Activated CD8-positive, alpha-beta memory T cell treated with anti-CD3 and anti-CD28 coated beads, Interleukin-2, amount 50 U/mL, for 24 hours (primary cell): ENCODE data around the gene PRRX2.

Experiments used
- DNase-seq: peaks from one replicate; pipeline ENCODE4 v3.0.0-alpha.2; 2020; ENCODE audit errors: extremely low read depth

The PRRX2 gene

DNA sequence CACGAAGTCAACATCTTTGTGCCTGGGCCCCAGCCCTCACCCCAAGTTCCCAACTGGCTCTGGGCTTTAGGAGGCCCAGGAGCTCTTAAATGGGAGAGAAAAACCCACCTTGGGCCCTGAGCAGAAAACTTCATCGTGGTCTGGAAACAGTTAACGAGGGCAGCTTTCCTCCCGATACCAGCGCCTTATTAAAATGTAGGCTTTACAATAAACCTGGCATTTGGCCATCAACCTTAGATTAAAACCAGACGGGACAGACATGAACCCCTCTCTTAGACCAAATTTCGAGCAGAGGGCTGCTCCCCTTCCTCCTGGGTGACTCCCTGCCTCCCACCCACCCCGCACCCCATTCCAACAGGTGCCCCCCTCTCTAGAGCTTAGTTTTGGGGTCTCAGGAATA, 39.4 kb downstream of the PRRX2 start:
- no peak for DNase-seq

DNA sequence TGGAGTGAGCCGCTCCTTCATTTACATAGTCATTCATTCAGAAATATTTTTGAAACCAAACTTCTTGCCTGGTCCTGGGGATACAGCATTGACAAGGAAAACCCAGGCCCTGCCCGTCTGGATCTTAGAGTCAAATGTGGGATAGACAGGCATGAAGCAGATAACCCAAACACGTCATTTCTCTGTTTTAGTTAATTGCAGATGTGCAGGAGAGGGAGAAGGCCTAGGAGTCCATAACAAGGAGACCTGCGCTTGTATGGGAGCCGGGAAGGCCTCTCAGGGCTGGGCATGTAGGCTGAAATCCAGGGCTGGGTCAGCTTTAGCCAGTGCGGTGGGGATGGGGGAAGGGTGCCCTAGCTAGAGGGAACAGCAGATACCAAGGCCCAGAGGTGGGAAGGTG, 43.3 kb downstream of the PRRX2 start:
- DNase-seq: no peak

DNA sequence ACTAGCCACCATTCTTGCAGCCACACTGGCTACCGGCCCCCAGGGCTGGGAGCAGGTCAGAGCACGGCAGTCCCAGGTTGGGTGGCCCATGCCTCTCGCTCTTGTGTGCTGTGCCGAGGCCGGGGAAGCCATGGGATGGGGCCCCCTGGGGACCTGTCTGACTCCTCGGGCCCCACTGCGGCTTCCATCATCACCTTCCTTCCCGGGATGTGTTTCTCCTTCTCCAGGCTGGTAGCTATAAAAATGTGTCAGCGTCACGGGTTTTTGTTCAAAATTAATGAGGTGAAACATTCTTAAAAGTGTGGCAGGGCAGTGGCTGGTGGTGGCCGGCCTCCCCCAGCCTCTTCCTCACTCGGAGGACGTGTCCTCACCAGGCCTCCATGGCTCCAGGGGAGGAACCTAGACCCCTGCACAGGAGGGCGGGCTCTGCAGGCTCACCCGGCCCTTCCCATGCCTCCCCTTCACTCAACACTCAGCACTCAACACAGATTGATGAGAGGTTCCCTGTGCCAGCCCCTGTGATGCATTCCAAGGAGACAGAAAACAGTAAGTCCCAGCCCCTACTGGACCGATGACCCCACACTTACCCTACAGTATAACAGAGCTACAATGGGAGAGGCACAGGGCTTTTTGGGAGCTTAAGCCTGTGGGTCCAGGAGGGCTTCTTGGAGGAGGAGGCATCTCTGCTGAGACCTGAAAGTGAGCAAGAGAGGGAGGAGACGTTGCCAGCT, 44.2 kb downstream of the PRRX2 start:
- no peak for DNase-seq

DNA sequence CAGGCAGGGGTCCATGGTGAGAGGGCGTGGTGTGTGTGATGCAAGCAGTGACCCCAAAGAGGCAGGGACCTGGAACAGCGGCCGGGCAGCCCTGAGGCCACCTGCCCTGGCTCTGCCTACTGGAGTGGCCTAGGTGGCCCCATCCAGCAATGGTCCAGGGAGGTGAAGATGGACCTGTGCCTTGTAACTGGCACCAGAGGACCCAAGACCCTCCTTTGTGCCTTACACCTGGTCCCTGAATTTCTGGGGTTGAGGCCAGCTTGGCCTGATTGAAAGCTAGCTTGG, 44.7 kb downstream of the PRRX2 start:
- no peak for DNase-seq

DNA sequence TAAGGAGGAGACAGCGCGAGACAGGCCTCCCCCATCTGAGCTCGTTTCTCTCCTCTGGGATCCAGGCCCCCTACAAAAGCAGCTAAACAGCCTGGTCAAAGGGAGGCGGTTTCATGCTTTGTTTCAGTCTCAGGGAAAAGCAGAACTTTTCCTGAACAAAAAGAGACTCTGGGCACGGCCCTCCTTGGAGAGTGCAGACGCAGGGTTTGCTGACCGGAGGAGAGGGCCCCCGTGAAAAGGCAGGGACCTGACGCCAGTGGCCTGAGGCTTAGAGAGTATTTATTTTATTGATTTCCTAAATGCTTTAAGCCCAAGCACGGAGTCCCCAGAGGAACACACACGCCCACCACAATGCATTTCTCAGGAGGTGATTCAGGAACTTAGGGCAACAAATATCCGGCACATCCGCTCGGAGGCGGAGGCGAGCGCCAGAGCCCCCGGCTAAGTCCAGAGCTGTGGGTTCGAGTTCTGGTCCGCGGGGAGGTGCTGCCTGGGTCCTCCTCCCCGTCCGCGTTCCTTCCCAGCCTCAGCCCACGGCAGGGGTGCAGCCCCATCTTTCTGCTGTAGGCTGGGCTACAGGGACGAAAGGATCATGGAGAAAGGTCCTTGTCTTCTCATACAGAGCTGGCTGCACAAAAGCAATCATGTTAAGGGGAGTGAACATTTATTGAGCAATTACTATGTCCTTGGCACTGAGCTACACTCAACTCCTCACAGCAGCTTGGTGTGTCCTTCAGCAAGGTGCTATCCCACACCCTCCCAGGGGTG, 47.4 kb downstream of the PRRX2 start:
- no peak for DNase-seq

DNA sequence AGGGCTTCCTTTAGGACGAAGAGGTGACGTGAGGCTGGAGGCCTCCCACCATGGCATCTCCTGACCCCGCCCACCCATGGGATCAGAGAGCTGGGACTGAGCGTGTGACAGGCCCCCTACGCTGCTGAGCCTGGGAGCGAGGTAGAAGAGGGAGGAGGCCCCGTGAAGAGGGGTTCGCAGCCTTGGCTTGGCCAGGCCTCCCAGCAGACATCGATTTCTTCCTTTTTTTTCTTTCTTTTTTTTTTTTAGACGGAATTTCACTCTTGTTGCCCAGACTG, 47.9 kb downstream of the PRRX2 start:
- no peak for DNase-seq

DNA sequence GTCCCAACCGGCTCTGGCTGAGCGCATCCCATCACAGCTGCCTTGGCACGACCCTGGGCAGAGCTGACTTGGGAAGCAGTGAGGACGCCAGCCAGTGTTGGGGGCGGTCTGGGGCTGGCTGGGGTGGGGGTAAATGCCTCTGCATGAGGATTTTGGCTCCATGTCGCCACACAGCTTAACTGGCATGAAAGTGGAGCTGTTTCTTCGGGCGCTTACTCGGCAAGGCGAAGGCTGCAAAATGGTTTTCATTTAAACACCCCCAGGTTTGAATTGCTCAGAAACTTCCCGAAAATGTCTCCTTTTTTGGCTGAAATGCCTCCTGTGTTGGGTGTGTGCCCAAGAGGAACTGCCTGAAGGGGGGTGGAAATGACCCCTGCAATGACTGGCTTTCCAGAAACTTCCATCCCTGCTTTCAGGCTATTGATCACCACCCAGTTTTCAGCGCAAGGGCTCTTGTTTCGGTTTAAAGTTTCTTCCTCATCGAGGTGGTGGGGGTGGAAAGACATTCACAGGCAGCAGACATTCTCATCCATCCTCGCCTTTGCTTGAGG, 49.1 kb downstream of the PRRX2 start:
- DNase-seq: no peak

DNA sequence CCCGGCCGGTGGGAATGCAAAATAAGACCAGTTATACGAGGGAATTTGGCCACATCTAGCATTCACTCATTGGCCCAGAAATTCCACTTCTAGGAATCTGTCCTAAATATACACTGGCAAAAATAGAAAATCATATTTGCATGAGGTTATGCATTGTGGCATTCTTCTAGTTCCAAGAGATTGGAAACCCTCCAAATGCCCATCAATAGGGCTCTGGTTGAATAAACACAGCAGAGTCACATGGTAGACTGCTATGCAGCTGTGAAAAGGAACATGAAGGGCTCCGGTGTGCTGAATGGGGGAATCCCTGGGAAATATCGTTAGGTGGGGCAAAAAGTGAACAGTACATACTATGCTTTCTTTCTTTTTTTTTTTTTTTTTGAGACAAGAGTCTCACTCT, 50.6 kb downstream of the PRRX2 start:
- no peak for DNase-seq

DNA sequence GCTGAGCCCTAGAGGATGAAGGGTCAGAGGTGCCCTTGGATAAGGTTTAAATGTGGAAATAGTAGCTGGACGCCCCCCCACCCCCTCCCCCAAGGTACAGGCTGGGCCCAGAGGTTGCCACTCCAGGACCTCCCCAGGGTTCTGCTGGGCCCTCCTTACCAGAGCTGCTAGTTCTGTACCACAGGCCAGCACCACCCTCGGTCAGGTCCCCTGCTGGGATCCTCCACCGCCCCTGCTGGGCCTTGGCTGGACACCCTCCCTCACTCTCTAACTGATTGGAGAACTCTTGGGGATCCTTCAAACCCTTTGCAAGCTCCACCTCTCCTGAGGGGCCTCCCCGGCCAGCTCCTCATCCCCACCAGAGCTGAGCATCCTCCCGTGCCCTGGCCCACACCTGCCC, 52.5 kb downstream of the PRRX2 start:
- DNase-seq: no peak

DNA sequence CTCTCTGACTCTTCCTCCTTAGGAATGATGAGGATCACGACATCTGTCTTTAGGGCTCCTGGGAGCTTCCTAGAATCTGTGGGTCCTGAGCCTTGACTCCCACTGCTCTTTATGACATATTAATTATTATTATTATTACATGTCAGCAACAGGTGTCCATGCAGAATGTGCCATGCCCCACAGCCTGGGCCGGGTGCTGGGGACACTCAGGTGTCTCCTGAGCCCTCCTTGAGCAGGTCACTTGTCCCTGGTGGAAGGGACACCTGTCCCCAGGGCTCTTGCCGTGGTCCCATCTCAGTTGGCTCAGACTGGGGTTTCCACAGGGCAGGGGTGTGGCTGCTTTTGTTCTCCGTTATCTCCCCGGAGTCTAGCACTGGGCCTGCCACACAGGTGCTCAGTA, 53.2 kb downstream of the PRRX2 start:
- no peak for DNase-seq

DNA sequence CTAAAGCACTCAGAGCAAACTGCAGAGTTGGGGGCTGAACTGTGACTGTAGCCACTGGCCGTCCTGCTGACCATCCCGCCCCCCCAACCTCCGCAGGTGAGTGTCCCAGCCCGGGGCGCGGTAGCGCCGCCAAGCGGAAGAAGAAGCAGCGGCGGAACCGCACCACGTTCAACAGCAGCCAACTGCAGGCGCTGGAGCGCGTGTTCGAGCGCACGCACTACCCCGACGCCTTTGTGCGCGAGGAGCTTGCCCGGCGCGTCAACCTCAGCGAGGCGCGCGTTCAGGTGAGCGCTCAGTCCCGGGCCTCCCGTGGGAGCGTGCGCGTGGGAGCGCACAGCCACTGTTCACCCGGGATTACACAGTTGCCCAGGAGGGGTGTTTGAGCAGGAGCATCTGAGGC, 53.7 kb downstream of the PRRX2 start:
- DNase-seq: no peak

DNA sequence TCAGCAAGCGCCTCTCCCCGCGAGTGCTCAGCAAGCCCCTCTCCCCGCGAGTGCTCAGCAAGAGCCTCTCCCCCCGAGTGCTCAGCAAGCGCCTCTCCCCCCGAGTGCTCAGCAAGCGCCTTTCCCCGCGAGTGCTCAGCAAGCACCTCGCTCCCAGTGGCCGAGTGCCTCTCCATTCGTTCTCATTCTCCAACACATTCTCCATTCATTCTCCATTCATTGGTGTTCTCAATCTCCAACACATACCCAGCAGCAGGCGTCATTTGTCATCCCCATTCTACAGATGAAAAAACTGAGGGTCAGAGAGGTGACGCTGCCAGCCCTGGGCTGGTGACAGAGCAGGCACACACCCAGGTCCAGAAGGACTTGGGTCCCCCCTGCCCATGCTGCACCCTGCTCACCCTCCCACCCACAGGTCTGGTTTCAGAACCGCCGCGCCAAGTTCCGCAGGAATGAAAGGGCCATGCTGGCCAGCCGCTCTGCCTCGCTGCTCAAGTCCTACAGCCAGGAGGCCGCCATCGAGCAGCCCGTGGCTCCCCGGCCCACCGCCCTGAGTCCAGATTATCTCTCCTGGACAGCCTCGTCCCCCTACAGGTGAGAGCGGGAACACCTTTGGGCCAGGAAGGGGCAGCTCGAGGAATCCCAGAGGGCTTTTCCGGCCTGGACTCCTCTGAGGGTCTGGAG, 54.9 kb downstream of the PRRX2 start:
- no peak for DNase-seq

DNA sequence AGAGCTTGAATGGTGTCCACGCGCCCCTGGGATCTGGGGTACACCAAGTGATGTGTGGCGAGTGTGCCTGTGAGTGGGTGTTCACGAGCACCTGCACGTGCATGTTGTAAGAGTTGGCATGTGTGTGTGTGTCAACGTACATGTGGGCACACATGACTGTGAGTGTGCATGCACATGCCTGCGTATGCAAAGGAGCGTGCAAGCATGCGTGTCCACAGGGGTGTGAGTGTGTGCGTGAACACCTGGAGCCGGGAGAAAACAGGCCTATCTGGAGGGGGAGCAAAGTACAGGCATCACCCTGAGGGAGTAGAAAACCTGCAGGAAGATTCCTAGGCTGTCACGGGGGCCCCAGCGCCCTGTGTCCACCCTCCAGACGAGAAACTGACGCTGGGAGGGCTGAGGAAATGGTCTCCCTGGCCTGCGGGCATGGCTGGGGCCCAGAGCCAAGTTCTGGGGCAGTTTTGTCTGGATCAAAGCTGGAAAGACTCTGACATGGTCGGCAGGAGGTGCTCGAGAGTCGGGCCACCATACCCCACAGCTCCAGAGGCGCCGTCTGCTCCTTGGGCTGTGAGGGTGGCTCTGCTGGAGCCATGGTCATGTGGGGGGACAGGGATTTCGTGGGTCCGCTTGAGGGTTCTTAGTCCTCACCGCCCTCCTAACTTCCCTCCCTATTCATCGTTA, 55.6 kb downstream of the PRRX2 start:
- DNase-seq: no peak

DNA sequence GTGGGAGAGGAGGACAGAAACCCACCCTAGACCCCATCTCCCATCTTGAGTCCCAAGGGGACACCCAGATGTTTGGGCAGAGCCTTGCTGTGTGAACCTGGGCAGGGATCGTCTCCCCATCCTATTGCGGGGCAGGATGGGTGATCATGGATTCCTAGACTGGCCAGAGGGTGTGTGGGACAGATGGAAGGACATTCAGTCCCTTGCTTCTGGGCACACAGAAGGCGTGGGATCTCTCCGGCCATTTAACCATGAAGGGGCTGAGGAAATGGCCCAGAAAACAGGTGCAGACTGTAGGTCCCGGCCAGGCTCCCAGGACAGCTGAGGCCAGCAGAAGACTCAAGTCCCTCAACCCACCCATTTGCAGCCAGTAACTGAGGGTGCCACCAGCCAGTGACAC, 57.5 kb downstream of the PRRX2 start:
- DNase-seq: no peak

DNA sequence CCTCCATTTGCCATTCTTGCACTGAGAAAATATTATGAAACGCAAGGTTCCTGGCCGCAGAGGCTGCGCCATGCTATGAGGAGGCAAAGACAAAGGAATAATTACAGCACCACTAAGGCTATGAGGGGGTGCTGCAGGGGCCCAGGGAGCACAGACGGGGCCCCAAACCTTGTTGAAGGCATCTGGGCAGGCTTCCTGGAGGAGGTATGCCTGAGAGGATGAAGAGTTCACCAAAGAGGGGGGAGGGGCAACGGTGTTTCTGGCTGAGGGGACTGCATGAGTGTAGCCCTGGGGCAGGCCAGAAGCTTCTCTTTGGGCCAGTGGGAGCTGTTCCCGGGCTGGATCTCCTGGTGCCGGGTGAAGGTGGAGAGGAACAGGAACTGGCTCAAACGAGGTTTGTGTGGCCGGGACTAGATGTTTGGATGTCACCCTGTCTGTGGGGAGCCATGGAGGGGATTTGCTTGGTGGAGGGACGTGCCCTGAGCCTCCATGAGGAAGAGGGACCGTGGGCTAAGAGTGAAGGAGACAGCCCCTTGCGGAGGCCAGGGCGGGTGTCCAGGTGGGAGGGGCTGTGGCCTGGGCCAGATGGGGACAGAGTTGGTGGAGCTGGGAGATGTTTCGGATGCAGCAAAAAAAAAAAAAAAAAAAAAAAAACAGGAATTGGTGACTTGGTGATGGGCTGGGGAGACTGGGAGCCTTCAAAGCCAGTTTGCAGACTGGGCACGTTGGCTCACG, 59.2 kb downstream of the PRRX2 start:
- no peak for DNase-seq

DNA sequence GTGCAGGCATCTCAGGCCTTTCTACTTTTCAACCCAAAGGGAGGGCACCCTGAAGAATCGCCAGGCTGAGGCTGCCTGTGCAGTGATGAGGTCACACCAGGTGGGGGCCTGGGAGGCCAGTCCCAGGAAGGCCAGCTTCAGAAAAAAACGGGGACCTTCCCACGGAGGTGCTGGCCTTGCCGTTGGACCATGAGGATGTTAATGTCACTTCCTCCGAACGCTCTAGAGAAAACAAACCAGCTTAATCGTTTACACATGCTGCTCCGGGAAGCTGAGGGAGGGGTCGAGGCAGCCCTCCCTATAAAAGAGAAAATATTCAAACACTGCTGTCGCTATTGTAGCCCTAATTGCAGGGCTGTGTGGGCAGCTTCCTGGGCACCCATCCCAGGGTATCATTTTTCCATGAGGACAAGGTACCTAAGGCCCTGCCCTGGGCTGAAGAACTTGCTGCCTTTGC, 60.4 kb downstream of the PRRX2 start:
- DNase-seq: no peak

DNA sequence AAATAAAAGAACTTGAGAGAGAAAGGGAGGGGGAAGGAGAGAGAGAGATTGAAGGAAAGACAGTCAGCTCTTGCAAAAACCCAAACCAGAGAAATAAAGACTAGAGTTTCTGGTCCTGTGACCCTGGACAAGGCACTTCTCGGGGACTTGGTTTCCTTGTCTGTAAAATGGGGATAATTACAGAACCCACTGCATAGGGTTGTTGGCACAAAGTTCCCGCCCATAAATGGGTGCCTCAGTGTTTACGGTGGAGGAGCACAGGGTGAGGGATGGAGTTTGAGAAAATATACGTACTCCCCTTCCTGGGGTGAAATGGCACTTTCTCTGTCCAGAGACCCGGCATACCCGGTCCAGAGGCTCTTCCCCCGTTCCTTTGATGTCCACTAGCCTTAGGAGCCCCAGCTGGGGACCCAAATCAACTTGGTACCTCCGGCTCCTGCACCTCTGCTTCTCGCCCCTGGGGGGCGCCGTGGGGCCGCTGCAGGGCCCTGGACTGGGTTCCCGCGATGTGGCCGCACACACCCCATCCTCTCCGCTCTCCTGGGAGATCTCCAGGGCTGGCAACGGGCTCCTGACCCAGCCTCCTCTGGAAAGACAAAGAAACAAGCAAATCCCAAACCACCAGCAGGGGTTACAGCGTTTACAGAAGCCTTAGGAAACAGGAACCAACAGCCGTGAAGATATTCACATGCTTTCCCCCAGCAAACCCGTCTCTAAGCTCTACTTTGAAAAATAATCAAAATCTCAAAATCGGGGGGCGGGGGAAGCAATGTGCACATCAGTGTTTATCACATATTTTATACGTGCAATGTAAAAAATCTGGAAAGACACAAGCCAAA, 61.1 kb downstream of the PRRX2 start:
- peak; percentile 28 for DNase-seq

DNA sequence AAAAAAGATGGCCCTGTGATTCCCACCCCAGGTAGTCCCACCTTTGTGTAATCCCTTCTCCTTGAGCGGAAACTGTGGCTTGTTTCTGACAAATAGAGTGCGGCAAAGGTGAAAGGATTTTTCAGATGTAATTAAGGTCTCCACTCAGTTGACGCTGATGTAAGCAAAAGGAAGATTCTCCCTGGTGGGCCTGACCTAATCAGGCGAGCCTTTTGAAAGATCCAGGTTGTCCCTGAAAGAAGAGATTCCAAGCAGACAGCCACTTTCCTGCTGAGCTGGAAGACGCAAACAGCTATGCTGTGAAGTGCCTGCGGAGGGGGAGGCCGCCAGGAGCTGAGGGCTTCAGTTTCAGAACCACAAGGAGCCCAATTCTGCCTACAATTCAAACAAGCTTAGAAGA, 63.3 kb downstream of the PRRX2 start:
- no peak for DNase-seq

DNA sequence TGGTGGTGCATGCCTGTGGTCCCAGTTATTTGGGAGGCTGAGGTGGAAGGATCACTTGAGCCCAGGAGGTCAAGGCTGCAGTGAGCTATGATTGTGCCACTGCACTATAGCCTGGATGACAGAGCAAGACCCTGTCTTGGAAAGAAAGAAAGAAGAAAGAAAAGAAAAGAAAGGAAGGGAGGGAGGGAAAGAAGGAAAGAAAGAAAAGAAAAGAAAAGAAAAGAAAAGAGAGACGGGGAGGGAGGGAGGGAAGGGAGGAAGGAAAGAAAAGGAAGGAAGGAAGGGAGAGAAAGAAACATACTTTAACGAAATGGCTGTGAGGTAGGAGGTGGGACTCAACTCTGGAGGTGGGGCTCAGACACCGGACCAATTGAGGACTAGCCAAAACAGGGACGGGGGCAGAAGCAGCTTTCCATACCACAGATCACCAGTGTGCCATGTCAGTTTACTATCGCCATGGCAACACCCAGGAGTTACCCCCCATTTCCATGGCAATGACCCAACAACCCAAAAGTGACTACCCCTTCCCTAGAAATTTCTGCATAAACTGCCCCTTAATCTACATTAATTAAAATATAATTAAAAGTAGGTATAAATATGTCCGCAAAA, 66.1 kb downstream of the PRRX2 start:
- DNase-seq: no peak

DNA sequence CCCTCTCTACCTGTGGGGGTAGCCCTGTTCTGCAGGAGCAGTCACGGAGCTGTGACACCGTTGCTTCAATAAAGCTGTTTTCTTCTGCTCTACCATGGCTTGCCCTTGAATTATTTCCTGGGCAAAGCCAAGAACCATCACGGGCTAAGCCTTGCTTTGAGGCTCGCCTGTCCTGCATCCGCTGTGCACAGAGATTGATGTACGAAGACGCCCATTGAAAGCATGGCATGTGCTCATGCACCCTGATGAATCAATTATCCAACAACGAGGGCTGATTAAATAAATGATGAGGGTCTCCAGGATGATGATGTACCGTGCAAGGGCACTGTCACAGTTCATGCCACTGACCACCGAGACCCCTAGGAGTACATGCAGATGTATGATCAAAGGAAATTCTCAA, 66.7 kb downstream of the PRRX2 start:
- no peak for DNase-seq
